ENCODE data around the gene PBX2.
A peak's percentile ranks its signal among the peaks of the same experiment; 100 is the strongest.

PBX2 gene

GRCh38 chr6:32184084-32184640, 5.8 kb downstream of the PBX2 start, which contains the start of gene AGER:
TSS of gene AGER (minus strand) at chr6:32184253. CDS start at chr6:32184222, 31 bp downstream.
- peaks cover 59% of the 10 kb centered on the region for H3K36me3 ChIP-seq (ENCODE audit: insufficient read depth, low read depth, low read length)
- no peaks in the 10 kb centered on the region for H3K27me3 ChIP-seq (ENCODE audit: insufficient read depth, low read length)
- no peak within 1 kb of the TSS for H3K9ac ChIP-seq (ENCODE audit: low read depth, low read length)
- H3K4me3 ChIP-seq (ENCODE audit: low read length) = no peak within 1 kb of the TSS
- H3K4me1 ChIP-seq (ENCODE audit: insufficient read depth, low read length) = peaks cover 4% of the 10 kb centered on the region; the same call in 1 of the 2 replicates
- no peak within 1 kb of the TSS for H3K27ac ChIP-seq (ENCODE audit: low read length)
- H3K9me3 ChIP-seq (ENCODE audit: insufficient read depth, low read depth, low read length) = no peaks in the 10 kb centered on the region

DNA sequence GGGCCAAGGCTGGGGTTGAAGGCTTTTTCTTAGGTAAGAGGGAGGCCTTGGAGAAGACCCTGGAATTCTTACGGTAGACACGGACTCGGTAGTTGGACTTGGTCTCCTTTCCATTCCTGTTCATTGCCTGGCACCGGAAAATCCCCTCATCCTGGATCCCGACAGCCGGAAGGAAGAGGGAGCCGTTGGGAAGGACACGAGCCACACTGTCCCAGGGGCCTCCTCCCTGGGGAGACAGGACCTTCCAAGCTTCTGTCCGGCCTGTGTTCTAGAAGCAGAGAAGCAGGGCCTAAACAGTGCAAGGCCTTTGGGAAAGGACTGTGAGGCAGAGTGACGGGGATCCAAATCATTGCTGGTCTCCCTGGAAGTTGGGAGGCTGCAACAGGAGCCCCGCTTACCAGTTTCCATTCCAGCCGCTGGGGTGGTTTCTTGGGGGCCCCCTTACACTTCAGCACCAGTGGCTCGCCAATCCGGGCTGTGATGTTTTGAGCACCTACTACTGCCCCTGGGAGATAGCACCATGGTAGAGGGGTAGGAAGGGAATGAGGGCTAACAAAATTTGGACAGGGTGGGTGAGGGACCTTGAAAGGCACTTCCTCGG, 6.4 kb downstream of the PBX2 start:
- H3K27ac ChIP-seq (ENCODE audit: low read length) = no peak overlapping the region
- no peak overlapping the region for H3K4me3 ChIP-seq (ENCODE audit: low read length)
- peaks cover under 1% of the 10 kb centered on the region; the same call in 1 of the 2 replicates for H3K4me1 ChIP-seq (ENCODE audit: insufficient read depth, low read length)
- no peak overlapping the region for H3K9ac ChIP-seq (ENCODE audit: low read depth, low read length)
- H3K36me3 ChIP-seq (ENCODE audit: insufficient read depth, low read depth, low read length) = peaks cover 59% of the 10 kb centered on the region
- H3K27me3 ChIP-seq (ENCODE audit: insufficient read depth, low read length) = no peaks in the 10 kb centered on the region
- H3K9me3 ChIP-seq (ENCODE audit: insufficient read depth, low read depth, low read length) = no peaks in the 10 kb centered on the region

- Histone ChIP-seq H3K36me3 (ENCODE audit: insufficient read depth, low read depth, low read length) (peaks cover 59% of the 10 kb centered on the region), H3K4me1 (ENCODE audit: insufficient read depth, low read length) (no peaks in the 10 kb centered on the region), H3K27me3 (ENCODE audit: insufficient read depth, low read length) (no peaks in the 10 kb centered on the region), H3K27ac (ENCODE audit: low read length) (no peak overlapping the region), H3K9ac (ENCODE audit: low read depth, low read length) (no peak overlapping the region), H3K4me3 (ENCODE audit: low read length) (no peak overlapping the region), H3K9me3 (ENCODE audit: insufficient read depth, low read depth, low read length) (no peaks in the 10 kb centered on the region)
These were observed 7.0 kb downstream of the PBX2 start for GRCh38 chr6:32183030-32183429.

DNA sequence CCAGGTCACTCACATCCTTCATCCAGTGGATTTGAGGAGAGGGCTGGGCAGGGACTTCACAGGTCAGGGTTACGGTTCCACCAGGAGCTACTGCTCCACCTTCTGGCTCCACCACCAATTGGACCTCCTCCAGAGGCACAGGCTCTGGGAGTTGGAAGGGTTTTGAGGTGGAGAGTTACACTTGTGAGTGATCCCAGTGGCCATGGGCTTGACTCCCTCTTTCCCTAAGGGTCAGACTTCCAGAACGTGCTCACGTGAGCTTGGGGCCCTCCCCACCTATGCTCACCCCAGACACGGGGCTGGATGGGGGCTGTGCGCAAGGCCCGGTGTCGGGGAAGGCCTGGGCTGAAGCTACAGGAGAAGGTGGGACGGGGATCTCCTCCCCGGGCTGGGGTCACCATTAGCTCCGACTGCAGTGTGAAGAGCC, 7.4 kb downstream of the PBX2 start:
- Histone ChIP-seq H3K36me3 (ENCODE audit: insufficient read depth, low read depth, low read length) (peaks cover 54% of the 10 kb centered on the region), H3K27ac (ENCODE audit: low read length) (no peak overlapping the region), H3K27me3 (ENCODE audit: insufficient read depth, low read length) (no peaks in the 10 kb centered on the region), H3K4me3 (ENCODE audit: low read length) (no peak overlapping the region), H3K9me3 (ENCODE audit: insufficient read depth, low read depth, low read length) (no peaks in the 10 kb centered on the region), H3K9ac (ENCODE audit: low read depth, low read length) (no peak overlapping the region), H3K4me1 (ENCODE audit: insufficient read depth, low read length) (no peaks in the 10 kb centered on the region)

DNA sequence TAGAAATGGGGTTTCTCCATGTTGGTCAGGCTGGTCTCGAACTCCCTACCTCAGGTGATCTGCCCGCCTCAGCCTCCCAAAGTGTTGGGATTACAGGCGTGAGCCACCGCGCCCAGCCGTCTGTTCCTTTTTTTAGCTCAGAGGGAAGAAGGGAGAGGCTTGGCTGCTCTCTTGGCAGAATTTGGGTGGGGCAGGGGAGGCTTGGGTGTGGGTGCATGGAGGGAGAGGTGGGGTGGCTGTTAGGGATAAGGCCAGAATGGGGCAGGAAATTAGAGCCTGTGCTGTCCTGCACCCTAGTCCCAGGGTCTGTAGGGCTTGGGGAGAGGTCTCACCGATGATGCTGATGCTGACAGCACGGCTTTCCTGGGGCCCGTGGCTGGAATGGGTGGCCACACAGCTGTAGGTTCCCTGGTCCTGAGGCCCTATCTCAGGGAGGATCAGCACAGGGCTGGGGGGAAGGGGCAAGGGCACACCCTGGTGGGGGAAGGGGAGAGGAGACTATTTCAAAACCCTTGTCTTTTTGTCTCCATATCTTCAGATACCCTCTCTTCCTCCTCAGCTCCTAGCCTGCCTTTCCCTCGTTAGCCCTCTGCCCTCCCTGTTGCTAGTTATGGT, 8.0 kb downstream of the PBX2 start:
- Histone ChIP-seq H3K27ac (ENCODE audit: low read length) (no peak overlapping the region), H3K4me1 (ENCODE audit: insufficient read depth, low read length) (no peaks in the 10 kb centered on the region), H3K36me3 (ENCODE audit: insufficient read depth, low read depth, low read length) (peaks cover 49% of the 10 kb centered on the region), H3K9ac (ENCODE audit: low read depth, low read length) (no peak overlapping the region), H3K27me3 (ENCODE audit: insufficient read depth, low read length) (no peaks in the 10 kb centered on the region), H3K4me3 (ENCODE audit: low read length) (no peak overlapping the region), H3K9me3 (ENCODE audit: insufficient read depth, low read depth, low read length) (no peaks in the 10 kb centered on the region)

GRCh38 chr6:32181148-32181702, 8.8 kb downstream of the PBX2 start:
- Histone ChIP-seq H3K27me3 (ENCODE audit: insufficient read depth, low read length) (no peaks in the 10 kb centered on the region), H3K9me3 (ENCODE audit: insufficient read depth, low read depth, low read length) (no peaks in the 10 kb centered on the region), H3K4me3 (ENCODE audit: low read length) (no peak overlapping the region), H3K9ac (ENCODE audit: low read depth, low read length) (no peak overlapping the region), H3K4me1 (ENCODE audit: insufficient read depth, low read length) (peaks cover 6% of the 10 kb centered on the region; the same call in 1 of the 2 replicates), H3K27ac (ENCODE audit: low read length) (no peak overlapping the region), H3K36me3 (ENCODE audit: insufficient read depth, low read depth, low read length) (peaks cover 41% of the 10 kb centered on the region)

DNA sequence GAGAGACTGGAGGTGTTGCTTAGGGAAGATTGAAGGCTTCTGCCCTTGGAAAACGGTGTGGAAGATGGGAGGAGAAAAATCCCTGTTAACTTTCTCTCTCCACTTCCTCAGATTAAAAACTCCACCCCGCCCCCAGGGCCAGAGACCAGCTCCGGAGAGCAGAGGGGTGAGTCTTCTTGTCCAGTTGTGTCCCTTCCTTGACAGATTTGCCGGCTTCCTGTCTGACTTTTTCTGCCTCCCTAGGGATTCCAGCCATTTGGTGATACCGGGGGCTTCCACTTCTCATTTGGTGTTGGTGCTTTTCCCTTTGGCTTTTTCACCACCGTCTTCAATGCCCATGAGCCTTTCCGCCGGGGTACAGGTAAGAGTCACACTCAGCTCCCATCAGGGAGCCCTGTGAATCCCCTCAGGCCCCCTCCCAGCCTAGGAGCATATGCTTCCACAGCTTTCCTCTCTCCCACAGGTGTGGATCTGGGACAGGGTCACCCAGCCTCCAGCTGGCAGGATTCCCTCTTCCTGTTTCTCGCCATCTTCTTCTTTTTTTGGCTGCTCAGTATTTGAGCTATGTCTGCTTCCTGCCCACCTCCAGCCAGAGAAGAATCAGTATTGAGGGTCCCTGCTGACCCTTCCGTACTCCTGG, 10.1 kb downstream of the PBX2 start:
- no peak overlapping the region for H3K4me3 ChIP-seq (ENCODE audit: low read length)
- no peaks in the 10 kb centered on the region for H3K9me3 ChIP-seq (ENCODE audit: insufficient read depth, low read depth, low read length)
- no peaks in the 10 kb centered on the region for H3K27me3 ChIP-seq (ENCODE audit: insufficient read depth, low read length)
- no peak overlapping the region for H3K9ac ChIP-seq (ENCODE audit: low read depth, low read length)
- peaks cover 45% of the 10 kb centered on the region for H3K36me3 ChIP-seq (ENCODE audit: insufficient read depth, low read depth, low read length)
- H3K27ac ChIP-seq (ENCODE audit: low read length) = no peak overlapping the region
- H3K4me1 ChIP-seq (ENCODE audit: insufficient read depth, low read length) = peaks cover 10% of the 10 kb centered on the region

- peaks cover 13% of the 10 kb centered on the region for H3K4me1 ChIP-seq (ENCODE audit: insufficient read depth, low read length)
- no peaks in the 10 kb centered on the region for H3K27me3 ChIP-seq (ENCODE audit: insufficient read depth, low read length)
- no peak overlapping the region for H3K27ac ChIP-seq (ENCODE audit: low read length)
- H3K9me3 ChIP-seq (ENCODE audit: insufficient read depth, low read depth, low read length) = no peaks in the 10 kb centered on the region
- peak overlapping the region; percentile 93 for H3K9ac ChIP-seq (ENCODE audit: low read depth, low read length)
- H3K4me3 ChIP-seq (ENCODE audit: low read length) = peak overlapping the region; percentile 88
- H3K36me3 ChIP-seq (ENCODE audit: insufficient read depth, low read depth, low read length) = peaks cover 53% of the 10 kb centered on the region
These were observed 11.2 kb downstream of the PBX2 start for GRCh38 chr6:32178547-32179440.

GRCh38 chr6:32177788-32178546, 12.0 kb downstream of the PBX2 start, which contains the start of gene RNF5:
TSS of gene RNF5 (plus strand) at chr6:32178405. CDS start at chr6:32178512, 107 bp downstream.
- Histone ChIP-seq H3K9me3 (ENCODE audit: insufficient read depth, low read depth, low read length) (no peaks in the 10 kb centered on the region), H3K27ac (ENCODE audit: low read length) (peak within 1 kb of the TSS; percentile 98), H3K36me3 (ENCODE audit: insufficient read depth, low read depth, low read length) (peaks cover 45% of the 10 kb centered on the region), H3K4me1 (ENCODE audit: insufficient read depth, low read length) (peaks cover 13% of the 10 kb centered on the region), H3K9ac (ENCODE audit: low read depth, low read length) (peak within 1 kb of the TSS; percentile 93), H3K27me3 (ENCODE audit: insufficient read depth, low read length) (no peaks in the 10 kb centered on the region), H3K4me3 (ENCODE audit: low read length) (peak within 1 kb of the TSS; percentile 88)

DNA sequence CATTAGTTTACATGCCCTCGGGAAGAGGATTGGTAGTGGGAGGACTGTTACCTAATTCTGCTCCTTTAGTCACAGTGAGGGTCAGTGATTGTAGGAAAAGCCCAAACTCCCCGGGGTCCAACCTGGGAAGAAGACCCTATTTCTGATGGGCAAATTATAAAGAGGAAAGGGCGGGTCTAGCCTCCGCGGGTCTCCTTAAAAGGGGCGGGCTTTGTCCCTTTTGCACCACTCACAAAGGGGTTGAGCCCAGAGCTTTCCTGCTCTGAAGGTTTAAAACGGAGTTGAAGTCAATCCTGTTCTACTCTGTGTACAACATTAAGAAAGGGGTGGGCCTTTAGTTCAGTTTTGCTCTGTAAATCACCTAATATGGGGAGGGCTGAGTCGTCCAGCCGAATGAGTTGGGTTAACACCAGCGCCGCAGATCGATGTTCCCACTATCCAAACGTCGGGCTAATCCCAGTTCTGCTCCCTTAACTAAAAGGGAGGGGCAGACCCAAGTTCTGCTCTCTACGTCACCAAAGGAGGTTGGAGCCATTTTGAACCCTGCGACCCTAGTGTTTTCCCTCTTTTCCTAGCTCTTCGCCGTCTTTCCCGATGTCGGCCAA, 12.7 kb downstream of the PBX2 start:
- Histone ChIP-seq H3K36me3 (ENCODE audit: insufficient read depth, low read depth, low read length) (peaks cover 38% of the 10 kb centered on the region), H3K27ac (ENCODE audit: low read length) (peak overlapping the region; percentile 98), H3K4me3 (ENCODE audit: low read length) (peak overlapping the region; percentile 88), H3K9ac (ENCODE audit: low read depth, low read length) (peak overlapping the region; percentile 93), H3K4me1 (ENCODE audit: insufficient read depth, low read length) (peaks cover 13% of the 10 kb centered on the region), H3K27me3 (ENCODE audit: insufficient read depth, low read length) (no peaks in the 10 kb centered on the region), H3K9me3 (ENCODE audit: insufficient read depth, low read depth, low read length) (no peaks in the 10 kb centered on the region)

Measured in iPS-20b (cell line).